ENCODE results near the gene CELF5. TPM values are rescaled to one million over a fixed set of nuclear protein-coding genes. Genes with fewer than 3 reads are reported as not detected.
"Not testable (repeated sequence)": the region's sequence is repeated elsewhere in the genome, so short reads cannot be mapped to it uniquely, and the experiment has no call there.

CELF5 gene
- total and polyA plus RNA-seq, 9 donors: 1.3 to 6.4 (median 2.8) TPM

DNA sequence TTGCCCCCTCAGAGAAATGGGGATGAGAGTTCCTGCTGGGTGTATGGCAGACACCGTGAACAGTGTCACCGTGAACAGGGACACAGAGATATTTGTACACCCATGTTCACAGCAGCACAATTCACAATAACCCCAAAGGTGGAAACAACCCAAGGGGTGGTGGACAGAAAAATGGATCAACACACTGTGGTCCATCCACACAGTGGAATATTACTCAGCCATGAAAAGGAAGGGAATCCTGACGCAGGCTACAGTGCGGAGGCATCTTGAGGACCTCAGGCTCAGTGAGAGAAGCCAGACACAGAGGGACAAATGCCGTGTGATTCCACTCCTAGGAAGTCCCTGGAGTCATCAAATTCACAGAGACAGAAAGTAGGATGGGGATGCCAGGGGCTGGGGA, 7.6 kb upstream of the CELF5 start:
- DNase-seq: no peak
- Histone ChIP-seq H3K4me3 (no peak overlapping the region), H3K4me1 (ENCODE audit: insufficient read depth) (no peaks in the 10 kb centered on the region), H3K27me3 (no peaks in the 10 kb centered on the region), H3K9me3 (no peaks in the 10 kb centered on the region), H3K36me3 (no peaks in the 10 kb centered on the region), H3K27ac (no peak overlapping the region)
- 83 to 93% (median 92%) methylated on average over 5 of the region's 5 CpGs for WGBS, 3 donors
- intact Hi-C loops (cut with DNase I): no loop called here
- TF ChIP-seq POLR2A (IDR thresholded peaks at IDR 0.05) (no peak), EP300 (IDR thresholded peaks at IDR 0.05) (no peak)
- TF ChIP-seq, protein P1, sequence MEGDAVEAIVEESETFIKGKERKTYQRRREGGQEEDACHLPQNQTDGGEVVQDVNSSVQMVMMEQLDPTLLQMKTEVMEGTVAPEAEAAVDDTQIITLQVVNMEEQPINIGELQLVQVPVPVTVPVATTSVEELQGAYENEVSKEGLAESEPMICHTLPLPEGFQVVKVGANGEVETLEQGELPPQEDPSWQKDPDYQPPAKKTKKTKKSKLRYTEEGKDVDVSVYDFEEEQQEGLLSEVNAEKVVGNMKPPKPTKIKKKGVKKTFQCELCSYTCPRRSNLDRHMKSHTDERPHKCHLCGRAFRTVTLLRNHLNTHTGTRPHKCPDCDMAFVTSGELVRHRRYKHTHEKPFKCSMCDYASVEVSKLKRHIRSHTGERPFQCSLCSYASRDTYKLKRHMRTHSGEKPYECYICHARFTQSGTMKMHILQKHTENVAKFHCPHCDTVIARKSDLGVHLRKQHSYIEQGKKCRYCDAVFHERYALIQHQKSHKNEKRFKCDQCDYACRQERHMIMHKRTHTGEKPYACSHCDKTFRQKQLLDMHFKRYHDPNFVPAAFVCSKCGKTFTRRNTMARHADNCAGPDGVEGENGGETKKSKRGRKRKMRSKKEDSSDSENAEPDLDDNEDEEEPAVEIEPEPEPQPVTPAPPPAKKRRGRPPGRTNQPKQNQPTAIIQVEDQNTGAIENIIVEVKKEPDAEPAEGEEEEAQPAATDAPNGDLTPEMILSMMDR (IDR thresholded peaks at IDR 0.05): no peak

- 64 to 73% (median 71%) methylated on average over 12 of the region's 12 CpGs for WGBS, 3 donors
- H3K9me3 ChIP-seq: no peaks in the 10 kb centered on the region
- no peak for DNase-seq
- H3K4me3 ChIP-seq: no peak overlapping the region
- intact Hi-C loops (cut with DNase I): no loop called here
- no peaks in the 10 kb centered on the region for H3K27me3 ChIP-seq
- TF ChIP-seq POLR2A (IDR thresholded peaks at IDR 0.05) (no peak), EP300 (IDR thresholded peaks at IDR 0.05) (no peak)
- TF ChIP-seq, protein P1 (IDR thresholded peaks at IDR 0.05): no peak
- H3K36me3 ChIP-seq: no peaks in the 10 kb centered on the region
- H3K4me1 ChIP-seq (ENCODE audit: insufficient read depth): no peaks in the 10 kb centered on the region
- no peak overlapping the region for H3K27ac ChIP-seq
These were observed 3.9 kb upstream of the CELF5 start for GRCh38 chr19:3220576-3220975.

GRCh38 chr19:3221576-3221975, 2.9 kb upstream of the CELF5 start:
- intact Hi-C loops (cut with DNase I); H3K4me1 ChIP-seq (ENCODE audit: insufficient read depth); H3K9me3 ChIP-seq; H3K36me3 ChIP-seq; H3K27ac ChIP-seq; DNase-seq; H3K4me3 ChIP-seq; H3K27me3 ChIP-seq: not testable (repeated sequence)
- 70 to 83% (median 79%) methylated on average over 5 of the region's 5 CpGs for WGBS, 3 donors

DNA sequence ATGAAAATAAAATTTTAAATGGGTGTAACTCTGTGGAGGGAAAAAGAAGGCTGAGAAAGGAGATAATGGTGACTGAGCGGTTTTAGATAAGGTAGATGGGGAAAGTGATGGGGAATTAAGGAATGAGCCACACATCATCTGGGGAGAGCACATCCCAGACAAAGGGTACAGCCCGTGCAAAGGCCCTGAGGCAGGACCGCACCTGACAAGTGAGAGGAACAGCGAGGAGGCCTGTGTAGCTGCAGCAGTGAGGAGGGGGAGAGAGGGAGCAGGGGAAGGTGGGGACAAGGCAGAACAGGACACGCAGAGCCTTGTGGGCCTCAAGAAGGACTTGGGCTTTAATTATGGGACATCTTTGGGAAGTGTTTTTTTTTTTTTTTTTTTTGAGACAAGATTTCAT, 1.8 kb upstream of the CELF5 start:
- no peak overlapping the region for H3K27ac ChIP-seq
- DNase-seq: no peak
- no peak overlapping the region for H3K4me3 ChIP-seq
- TF ChIP-seq POLR2A (IDR thresholded peaks at IDR 0.05): no peak
- no peak for TF ChIP-seq EP300 (IDR thresholded peaks at IDR 0.05)
- TF ChIP-seq, protein P1 (IDR thresholded peaks at IDR 0.05): no peak
- H3K9me3 ChIP-seq: no peaks in the 10 kb centered on the region
- no peaks in the 10 kb centered on the region for H3K4me1 ChIP-seq (ENCODE audit: insufficient read depth)
- WGBS, 3 donors: 82 to 92% (median 88%) methylated on average over 5 of the region's 5 CpGs
- H3K36me3 ChIP-seq: no peaks in the 10 kb centered on the region
- intact Hi-C loops (cut with DNase I): no loop called here
- no peaks in the 10 kb centered on the region for H3K27me3 ChIP-seq

DNA sequence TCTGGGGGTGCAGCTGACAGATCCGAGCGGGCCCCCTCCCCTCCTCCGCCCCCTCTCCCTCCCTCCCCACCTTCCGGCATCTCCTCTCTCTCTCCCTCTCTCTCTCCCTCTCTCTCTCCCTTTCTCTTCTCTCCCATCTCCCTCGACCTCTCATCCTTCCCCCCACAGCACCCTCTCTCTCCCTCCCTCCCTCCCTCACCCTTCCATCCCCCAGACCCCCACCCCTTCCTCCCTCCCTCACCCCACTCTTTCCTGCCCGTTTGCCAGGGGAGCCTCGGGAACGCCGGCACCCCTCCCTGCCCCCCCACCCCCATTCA, 666 bp downstream of the CELF5 start:
- no peak for DNase-seq
- TF ChIP-seq POLR2A (IDR thresholded peaks at IDR 0.05) (no peak), EP300 (IDR thresholded peaks at IDR 0.05) (no peak)
- TF ChIP-seq, protein P1 (IDR thresholded peaks at IDR 0.05): no peak
- Histone ChIP-seq H3K27me3 (no peaks in the 10 kb centered on the region), H3K36me3 (no peaks in the 10 kb centered on the region), H3K9me3 (no peaks in the 10 kb centered on the region), H3K4me1 (ENCODE audit: insufficient read depth) (no peaks in the 10 kb centered on the region), H3K27ac (no peak overlapping the region), H3K4me3 (no peak overlapping the region)
- intact Hi-C loops (cut with DNase I): no loop called here
- WGBS, 3 donors: 0 to 1% (median 1%) methylated on average over 5 to 9 of the region's 9 CpGs

Measured in ovary (tissue), 9 donors.